HG03280 (cell line): ENCODE data around the gene TNNT2.

ENCODE experiments used
- ATAC-seq: cut with Tn5 transposase; IDR thresholded peaks from one replicate; pipeline ENCODE4 v1.9.1; 2021; ENCODE audit warnings: mild to moderate bottlenecking, moderate library complexity; ENCODE audit not compliant: unreplicated experiment

Gene TNNT2

DNA sequence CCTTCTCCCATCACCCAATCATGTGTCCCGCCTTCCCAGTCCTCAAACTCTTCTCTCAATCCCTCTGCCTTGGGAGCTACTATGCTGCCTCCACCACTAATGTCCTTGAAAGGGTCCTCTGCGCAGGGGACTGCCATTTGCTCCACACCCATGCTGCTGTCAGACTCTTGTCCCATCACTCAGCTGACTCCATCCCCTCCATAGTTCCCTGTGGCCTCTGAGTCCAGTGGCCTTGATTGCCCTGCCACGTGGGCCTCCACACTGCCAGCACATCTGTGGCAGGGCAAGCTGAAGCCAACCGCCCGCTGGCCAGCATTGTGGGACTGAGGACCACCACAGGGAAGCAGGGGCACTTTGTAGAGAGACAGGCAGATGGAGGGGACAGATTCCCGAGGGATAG is 1.3 kb upstream of the TNNT2 start:
- no peak for ATAC-seq

DNA sequence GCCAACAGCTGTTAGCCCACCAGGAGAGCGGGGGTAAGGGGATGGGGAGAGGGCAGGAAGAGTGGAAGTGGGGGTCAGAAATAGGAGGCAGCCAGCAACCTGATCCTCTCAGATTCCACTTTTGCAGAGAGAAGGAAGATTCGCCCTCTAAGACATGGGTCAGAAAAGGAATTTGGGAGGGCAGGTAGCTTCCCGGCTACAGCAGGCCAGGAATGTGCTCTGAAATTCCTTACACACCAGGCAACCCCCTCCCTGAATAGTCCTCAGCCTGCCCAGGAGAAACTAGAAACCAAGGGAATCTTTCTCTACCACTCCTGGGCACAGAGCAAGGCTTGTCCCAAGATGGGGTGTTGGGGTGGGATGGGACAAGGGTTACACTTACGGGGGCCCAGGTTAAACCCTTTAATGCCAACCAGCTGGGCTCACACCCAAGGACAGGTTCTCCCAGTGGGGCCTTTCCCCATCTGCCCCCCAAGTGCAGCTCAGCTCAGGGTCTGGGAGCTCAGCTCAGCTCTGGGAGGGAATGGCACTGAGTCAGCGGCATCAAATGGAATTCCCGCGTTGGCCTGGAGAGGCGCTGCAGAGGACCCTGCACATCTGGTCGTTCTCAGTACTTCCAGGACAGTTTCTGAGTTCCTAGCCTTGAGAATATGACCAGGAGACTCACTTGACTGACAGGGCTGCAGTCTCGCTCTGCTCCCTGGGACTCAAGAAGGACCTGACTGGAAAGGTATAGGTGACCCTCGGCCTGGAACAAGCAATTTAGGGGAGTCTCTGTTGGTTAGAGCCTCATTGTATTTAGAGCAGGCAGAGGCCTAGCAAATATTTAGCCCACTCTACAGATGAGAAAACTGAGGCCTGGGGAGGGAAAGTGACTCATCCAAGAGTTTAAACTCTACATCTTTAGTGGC is 761 bp downstream of the TNNT2 start:
- no peak for ATAC-seq

DNA sequence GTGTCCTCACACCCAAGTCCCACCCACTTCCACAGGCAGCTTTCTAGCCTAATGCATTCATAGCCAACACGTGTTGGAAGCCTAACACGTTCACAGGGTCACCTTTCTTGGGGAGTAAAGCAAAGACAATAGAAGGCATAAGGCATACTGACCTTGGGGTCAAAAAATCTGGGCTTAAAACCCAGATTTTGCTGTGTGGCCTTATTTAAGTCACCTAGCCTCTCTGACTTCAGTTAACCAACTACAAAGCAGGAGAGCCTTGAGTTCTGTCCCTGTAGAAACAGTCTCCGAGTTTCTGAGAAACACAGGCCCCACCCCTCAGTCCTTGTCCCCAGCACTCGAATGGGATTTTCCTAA is 1.4 kb downstream of the TNNT2 start:
- no peak for ATAC-seq

DNA sequence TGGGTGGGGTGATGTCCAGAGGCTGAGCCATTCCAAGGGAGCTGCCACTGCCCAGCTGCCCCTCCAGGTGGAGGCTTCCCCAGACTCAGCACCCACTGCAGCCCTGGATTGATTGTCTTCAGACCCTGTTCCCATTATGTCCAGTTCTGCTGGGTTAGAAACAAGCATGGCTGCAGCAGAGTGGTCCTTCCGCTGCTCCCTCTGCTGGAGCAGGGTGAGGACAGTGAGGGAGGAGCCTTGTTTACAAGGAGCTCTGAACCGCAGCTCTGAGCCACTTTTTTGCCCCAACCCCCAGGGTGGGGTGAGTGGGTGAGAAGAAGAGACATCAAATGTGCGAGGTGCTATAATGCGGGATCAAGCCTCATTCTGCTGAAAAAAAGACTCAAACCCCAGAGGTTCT is 2.3 kb downstream of the TNNT2 start:
- ATAC-seq, result no peak

DNA sequence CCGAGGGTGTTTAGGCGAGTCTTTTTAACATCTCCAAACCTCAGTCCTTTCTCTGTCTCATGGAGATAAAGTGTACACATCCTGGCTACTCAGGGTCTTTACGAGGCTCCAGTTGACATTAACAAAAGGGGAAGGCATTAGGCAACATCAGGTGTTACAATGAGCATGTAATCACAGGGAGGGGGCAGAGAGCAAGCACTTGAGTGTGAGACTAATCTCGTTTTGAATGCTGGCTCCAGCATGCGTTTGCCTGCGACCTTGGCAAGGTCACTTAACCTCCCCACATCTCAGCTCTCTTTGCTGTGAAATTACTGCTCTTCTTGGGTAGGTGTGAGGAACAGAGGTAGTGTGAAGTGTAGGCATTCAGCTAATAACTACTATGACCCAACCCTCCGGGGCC is 3.1 kb downstream of the TNNT2 start:
- ATAC-seq, result no peak

DNA sequence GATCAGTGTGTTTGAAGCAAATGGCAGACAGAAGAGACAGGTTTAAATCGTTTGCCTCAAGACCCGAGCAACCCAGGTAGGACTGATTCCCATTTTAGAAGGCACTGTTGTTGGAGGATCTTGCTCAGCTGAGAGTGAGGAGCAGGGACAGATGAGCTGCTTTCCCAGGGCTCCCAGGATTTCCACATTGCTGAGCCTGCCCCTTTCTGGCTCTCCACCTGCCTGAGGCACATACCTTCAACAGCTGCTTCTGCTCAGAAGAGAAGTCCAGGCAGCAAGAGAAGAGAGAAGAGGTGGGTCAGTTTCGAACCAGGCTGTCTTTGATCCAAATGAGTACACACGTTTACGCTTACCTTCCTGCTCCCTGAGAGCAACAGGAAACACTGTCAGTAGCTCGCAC is 5.7 kb downstream of the TNNT2 start:
- ATAC-seq, result no peak

DNA sequence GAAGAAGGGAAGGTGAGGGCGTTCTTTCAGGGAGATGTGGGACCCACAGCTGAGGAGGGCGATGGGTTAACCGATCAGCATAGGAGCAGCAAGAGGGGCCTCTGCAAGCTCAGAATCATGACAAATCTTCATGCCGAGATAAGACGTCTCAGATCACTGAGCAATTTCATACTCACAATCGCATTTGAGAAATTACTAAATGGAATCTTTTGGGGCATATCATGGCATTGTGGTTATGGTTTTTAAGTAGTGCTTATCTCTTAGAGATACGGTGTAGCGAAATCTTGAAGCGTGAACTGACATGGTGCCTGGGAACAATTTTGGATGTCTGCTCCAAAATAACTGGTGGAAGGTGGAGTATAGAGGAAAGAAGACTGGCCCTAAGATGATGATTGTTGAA is 6.2 kb downstream of the TNNT2 start:
- no peak for ATAC-seq

DNA sequence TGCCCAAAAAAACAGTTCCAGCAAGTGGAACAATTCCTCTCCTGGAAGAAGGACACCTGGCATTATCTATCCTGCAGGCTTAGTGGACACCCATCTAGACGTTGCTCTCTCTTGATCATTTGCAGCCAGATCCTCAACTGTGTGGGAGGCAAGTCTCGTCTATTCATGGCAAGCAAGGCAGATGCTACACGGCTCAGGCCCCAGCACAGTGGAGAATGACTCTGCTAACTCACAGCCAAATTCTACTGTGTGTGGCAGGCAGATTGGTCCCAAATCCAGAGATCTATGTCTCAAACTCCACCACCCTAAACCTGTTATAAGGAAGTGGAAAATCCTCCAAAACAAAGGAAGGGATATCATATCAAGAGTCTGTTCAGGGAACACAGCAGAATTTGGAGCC is 7.0 kb downstream of the TNNT2 start:
- ATAC-seq, result no peak

DNA sequence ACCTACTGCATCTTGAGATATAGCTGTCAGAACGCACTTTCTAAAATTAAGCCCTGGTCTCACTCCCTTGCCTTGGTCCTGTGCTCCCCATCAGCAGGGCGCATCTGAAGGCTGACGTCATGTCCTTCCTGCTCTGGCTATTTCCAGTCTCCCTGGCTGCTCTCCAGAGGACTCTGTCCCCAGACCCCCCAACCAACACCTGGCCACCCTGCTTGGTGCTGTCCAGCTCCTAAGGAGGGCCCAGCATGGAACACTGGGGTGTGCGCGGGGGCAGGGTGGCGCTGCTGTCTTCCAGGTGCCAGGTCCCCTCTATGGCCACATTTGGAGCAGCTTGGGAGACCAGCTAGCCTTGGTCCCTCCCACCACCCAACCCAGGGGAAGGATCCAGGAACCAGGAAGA is 8.3 kb downstream of the TNNT2 start:
- ATAC-seq, result no peak

DNA sequence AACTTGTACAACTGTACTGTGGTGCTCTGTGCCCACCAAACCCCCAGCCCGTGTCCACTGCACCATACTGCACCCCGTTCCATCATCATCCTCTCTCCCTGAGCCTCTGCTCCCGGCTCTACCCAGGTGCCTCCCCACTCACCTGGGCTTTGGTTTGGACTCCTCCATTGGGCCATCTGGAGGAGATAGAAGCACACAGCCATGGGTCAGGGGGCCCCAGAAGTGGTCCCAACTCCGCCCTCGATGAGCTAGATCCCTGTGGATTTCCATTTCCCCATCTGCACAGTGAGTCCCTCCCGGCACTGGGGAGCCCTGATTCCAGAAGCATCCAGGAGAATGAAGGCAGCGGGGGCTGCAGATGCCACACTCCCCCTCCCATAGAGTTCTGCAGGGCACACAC is 10.8 kb downstream of the TNNT2 start:
- no peak for ATAC-seq

DNA sequence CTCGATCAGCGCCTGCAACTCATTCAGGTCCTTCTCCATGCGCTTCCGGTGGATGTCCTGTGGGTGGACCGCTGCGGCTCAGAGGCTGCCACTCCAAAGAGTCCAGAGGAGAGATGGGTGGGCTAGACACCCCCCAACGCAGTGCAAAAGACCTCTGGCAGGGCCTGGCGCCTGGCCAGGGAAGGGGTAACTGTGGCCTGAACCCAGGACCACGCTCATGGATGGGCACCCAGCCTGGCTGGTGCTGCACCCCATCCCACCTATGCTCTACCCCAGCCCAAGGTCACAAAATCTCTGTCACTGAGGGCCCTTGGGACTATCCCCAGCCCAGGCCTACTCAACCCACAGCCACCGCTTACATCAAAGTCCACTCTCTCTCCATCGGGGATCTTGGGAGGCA is 12.2 kb downstream of the TNNT2 start:
- no peak for ATAC-seq

DNA sequence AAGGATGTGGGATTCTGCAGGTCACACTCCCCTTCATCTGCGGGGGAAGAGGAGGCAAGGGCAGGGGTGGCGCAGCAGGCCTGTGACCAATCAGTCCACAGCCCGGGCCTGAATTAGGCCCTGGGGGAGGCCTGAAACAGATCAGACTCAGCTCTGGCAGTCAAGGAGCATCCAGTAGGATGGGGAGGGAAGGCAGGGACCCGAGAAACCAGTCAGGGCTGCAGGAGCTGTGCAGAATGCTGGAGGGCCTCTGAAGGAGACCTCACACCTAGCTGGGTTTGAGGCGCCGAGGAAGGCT is 12.7 kb downstream of the TNNT2 start:
- ATAC-seq, result no peak

DNA sequence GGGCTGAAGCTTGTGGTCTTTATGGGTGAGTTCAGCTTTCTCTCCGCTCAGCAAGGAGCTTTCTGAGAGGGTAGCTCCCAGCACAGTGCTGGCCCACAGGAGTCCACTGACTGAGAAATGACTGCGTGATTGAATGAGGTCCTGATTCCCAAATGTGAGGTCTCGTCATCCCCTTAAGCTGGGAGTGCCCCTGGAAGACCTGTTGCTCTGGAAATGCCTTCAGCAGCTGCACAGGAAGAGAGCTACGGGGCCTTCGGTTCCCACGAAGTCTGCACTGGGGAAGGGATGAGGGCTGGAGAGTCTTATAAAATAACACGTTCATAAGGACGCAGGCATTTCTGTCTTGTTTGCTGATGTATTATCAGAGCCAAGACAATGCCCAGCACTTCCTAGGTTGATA is 14.0 kb downstream of the TNNT2 start:
- ATAC-seq, result no peak

DNA sequence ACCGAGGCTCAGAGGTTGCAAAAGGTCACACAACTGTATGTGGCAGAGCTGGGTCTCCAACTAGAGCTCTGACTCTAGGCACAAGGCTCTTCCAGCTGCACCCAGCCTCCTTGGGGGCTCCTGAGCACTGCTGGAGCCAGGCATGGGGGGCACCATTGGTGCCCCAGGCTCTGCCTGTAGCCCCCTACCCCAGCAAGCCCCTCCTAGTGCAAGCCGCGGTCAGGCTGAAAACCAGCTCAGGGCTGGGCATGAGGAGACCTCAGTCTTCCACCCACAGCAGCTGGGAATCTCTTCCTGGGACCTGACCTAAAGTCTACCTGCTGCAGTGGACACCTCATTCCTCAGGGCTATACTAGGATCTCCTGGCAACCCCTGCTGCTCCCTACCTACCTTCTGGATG is 14.6 kb downstream of the TNNT2 start:
- ATAC-seq, result no peak

DNA sequence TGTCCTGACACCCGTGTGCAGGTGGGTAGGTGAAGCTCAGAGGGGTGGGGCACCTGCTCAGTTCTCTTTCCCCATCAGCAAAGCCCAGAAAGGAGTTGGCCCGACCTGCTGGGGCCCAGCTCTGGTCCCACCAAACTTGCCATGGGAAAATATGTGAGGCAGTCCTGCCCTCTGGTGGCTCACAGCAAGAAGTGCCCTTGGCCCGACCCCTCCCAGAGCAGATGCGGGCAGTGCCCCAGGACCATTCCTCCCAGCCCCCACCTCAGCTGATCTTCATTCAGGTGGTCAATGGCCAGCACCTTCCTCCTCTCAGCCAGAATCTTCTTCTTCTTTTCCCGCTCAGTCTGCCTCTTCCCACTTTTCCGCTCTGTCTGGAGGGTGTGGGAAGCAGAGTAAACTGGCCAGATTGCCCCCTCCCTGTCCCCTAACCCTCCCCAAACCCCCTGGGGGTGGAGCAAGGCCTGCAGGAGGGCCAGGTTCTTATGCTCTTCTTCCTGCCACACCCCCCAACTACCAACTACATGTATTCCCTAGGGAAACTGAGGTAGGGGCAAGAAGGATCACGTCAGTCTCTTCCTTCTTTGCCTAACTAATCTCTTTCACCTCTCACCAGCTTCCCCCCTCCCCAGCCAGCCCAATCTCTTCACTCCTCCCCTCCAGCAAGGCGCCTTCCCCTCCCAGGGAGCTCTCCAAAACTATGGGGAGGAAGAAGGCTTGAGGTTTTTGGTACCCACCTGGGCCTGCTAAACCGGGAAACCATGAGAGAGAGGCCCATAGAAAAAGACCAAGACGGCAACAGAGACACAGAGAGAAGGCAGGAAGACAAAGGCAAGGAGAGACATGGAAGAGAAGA is 15.6 kb downstream of the TNNT2 start:
- ATAC-seq, result no peak

DNA sequence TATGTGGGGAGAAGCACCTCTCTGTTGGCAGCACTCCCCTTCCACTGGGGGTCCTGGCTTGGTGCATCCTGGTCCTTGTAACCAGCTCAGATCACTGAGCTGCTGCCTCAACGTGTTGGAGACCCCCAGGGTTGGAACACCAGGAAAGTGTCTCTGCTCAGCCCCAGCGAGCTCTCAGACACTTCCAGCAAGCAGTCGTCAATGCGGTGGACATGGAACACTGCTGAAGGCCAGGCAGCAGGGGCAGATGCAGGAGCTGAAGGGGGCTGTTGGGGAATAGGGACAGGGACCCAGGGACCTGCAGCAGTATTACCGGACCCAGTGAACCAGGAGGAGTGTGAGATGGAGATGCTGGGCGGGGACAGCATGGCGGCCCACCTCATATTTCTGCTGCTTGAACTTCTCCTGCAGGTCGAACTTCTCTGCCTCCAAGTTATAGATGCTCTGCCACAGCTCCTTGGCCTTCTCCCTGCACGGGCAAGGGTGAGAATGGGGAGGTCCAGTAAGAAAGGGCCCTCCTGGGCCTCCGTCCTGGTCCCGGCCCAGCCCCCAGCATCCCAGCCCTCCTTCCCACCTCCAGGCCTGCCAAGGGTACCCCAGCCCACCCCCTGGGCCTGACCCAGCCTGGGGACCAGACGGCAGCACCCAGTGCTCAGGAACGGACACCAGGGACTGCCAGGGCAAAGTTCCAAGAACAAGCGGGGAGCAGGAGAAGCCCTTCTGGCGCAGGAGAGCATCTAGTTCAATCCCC is 16.4 kb downstream of the TNNT2 start:
- no peak for ATAC-seq

DNA sequence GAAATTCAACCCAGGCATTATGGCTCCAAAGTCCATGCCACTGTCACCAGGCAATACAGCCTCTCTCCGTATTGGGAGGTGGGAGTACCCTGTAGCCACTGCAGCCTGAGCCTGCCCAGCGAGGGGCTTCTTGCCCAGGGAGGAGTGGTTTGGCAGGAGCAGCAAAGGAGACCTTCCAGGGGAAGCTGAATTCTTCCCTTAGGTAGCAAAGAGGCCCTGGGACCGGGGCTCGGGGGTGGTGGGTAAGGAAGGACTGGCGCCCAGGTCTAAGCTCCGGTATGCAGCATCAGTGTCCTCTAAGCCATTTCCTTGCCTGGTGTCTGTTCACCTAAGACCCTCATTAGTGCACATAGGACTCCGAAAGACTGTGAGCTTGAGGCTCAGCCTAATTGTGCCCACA is 17.0 kb downstream of the TNNT2 start:
- no peak for ATAC-seq

DNA sequence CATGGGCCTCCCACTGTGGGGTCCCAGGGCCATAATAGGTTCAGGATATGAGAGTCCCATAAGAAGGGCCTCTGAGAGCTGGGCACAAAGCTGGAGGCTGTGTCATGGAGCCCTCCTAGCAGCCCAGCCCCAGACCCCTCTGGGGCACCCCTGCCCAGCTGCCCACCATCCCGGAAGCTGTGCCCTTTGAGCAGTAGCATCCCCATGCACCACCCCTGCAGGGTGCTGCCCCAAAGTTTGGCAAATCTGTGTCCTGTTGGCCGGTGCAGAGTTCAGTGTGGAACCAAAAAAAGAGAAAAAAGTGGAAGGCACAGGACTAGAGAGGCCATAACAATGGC is 17.6 kb downstream of the TNNT2 start:
- no peak for ATAC-seq

DNA sequence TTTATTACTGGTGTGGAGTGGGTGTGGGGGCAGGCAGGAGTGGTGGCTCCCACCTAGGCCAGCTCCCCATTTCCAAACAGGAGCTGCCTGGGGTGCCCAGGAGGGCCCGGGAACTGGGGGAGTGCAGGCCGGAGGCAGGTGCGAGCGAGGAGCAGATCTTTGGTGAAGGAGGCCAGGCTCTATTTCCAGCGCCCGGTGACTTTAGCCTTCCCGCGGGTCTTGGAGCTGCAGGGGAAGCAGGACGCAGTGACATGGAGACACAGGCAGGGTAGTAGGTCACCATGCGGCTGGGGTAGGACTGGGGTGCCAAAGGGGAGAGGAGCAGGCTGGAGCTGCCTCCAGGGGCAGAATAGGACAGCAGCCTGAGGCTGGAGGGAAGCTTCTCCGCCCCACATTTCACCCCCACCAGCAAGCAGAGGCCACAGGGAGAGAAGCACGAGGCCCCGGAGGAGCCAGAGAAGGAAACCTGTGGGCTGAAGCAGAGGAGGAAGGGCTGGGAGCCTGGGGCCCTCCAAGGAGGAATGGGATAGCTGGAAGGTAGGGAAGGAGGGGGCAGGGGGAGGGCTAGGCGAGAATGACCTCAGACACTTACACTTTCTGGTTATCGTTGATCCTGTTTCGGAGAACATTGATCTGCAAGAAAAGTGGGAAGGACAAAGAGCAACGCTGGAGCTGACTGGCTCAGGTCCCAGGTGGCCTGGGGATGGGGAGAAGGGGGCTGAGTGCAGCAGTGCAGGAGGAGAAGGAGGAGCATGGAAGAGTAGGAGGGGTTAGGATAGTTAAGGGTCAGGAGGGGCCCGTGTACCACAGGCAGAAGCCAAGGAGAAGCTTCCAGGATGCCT is 18.2 kb downstream of the TNNT2 start:
- ATAC-seq, result no peak

DNA sequence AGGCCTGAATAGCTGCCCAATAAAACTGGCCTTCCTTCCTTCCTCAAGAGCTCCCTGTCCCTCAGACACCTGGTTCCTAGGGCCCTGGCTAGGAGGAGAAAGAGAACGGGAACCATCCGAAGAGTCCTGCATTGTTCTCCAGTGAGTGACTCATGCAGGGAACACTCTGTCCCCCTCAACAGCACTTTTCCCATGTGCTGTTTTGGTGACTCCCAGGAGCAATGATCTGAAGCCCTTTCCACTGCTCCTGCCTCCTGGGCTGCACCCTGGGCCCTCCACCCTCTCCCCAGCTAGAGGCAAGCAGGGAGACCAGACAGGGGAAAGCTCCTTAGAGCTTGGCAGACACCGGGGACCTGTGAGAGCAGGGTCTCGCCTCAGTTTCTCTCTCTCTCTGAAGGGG is 18.9 kb downstream of the TNNT2 start:
- ATAC-seq, result no peak
